ENCODE results near the gene PSIP1.

- TF ChIP-seq, protein P1, sequence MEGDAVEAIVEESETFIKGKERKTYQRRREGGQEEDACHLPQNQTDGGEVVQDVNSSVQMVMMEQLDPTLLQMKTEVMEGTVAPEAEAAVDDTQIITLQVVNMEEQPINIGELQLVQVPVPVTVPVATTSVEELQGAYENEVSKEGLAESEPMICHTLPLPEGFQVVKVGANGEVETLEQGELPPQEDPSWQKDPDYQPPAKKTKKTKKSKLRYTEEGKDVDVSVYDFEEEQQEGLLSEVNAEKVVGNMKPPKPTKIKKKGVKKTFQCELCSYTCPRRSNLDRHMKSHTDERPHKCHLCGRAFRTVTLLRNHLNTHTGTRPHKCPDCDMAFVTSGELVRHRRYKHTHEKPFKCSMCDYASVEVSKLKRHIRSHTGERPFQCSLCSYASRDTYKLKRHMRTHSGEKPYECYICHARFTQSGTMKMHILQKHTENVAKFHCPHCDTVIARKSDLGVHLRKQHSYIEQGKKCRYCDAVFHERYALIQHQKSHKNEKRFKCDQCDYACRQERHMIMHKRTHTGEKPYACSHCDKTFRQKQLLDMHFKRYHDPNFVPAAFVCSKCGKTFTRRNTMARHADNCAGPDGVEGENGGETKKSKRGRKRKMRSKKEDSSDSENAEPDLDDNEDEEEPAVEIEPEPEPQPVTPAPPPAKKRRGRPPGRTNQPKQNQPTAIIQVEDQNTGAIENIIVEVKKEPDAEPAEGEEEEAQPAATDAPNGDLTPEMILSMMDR (IDR thresholded peaks at IDR 0.05) = no peak
- TF ChIP-seq EZH2 (IDR thresholded peaks at IDR 0.05) = no peak
Measured at GRCh38 chr9:15512889-15513288, 2.1 kb upstream of the PSIP1 start.
